Measurements from ENCODE around the gene DCDC2B. TPM values are rescaled to one million over a fixed set of nuclear protein-coding genes. Genes with fewer than 3 reads are reported as not detected.

DCDC2B gene
- total and polyA plus RNA-seq, 2 of the 13 experiments (the other 11 are each of a cell fraction or from before 2014, with no cell fraction given), result not detected

DNA sequence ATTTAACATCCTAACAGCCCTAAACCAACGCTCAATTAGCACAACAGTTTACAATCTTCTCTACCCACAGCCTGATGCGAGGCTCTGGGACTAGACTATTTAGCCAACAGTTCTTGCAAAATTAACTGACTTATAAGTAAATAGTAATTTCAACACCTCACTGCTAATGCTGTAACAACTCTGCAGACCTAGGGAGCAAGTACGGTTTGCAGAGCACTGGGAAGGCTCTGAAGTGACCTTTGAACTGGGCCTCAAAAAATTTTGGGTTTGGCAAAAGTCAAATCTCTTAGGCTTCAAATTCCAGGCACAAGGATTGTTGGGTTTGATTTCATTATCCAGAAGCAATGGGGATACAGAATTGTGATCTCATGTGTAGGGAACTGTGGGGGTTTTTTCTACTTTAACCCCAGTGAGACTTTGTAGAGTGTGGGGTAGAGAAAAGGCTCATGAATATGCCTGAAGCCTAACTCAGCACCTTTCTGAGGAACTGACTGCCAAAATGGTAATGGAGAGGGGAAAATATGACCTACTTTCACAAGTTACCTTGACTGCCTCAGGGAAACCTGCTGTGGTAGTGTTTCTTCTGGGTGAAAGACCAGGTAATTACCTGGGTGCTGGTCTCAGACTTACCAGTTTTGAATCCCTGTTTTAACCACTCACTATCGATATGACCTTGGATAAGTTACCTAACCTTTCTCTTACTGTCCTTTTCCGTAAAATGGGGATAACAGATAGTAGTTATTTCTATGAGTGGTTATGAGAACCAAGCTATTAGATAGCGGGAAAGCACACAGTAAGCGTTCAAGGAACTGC, 30.3 kb upstream of the DCDC2B start (continued):
- TF ChIP-seq, protein P1, sequence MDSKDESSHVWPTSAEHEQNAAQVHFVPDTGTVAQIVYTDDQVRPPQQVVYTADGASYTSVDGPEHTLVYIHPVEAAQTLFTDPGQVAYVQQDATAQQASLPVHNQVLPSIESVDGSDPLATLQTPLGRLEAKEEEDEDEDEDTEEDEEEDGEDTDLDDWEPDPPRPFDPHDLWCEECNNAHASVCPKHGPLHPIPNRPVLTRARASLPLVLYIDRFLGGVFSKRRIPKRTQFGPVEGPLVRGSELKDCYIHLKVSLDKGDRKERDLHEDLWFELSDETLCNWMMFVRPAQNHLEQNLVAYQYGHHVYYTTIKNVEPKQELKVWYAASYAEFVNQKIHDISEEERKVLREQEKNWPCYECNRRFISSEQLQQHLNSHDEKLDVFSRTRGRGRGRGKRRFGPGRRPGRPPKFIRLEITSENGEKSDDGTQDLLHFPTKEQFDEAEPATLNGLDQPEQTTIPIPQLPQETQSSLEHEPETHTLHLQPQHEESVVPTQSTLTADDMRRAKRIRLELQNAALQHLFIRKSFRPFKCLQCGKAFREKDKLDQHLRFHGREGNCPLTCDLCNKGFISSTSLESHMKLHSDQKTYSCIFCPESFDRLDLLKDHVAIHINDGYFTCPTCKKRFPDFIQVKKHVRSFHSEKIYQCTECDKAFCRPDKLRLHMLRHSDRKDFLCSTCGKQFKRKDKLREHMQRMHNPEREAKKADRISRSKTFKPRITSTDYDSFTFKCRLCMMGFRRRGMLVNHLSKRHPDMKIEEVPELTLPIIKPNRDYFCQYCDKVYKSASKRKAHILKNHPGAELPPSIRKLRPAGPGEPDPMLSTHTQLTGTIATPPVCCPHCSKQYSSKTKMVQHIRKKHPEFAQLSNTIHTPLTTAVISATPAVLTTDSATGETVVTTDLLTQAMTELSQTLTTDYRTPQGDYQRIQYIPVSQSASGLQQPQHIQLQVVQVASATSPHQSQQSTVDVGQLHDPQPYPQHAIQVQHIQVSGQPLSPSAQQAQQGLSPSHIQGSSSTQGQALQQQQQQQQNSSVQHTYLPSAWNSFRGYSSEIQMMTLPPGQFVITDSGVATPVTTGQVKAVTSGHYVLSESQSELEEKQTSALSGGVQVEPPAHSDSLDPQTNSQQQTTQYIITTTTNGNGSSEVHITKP (CRISPR knock-in tag; IDR thresholded peaks at IDR 0.05; ENCODE audit: low read depth), result no peak
- TF ChIP-seq CBX1 (IDR thresholded peaks at IDR 0.05; ENCODE audit: low read depth) (no peak), RFX1 (IDR thresholded peaks at IDR 0.05) (no peak), YY1 (IDR thresholded peaks at IDR 0.05; ENCODE audit: insufficient read depth, insufficient replicate concordance, low read depth, low read length) (no peak), ZNF12 (CRISPR knock-in tag; IDR thresholded peaks at IDR 0.05) (peak; percentile 37; the same call in 1 of the 2 replicates), ZFP62 (CRISPR knock-in tag; IDR thresholded peaks at IDR 0.05) (no peak), NR3C1 (CRISPR knock-in tag; IDR thresholded peaks at IDR 0.05) (no peak), RBM22 (optimal IDR thresholded peaks at IDR 0.05; ENCODE audit: low read length) (peak; percentile 53), ZNF224 (CRISPR knock-in tag; IDR thresholded peaks at IDR 0.05) (no peak), ZBTB37 (CRISPR knock-in tag; IDR thresholded peaks at IDR 0.05) (peak; percentile 15; the same call in 1 of the 2 replicates), RBFOX2 (IDR thresholded peaks at IDR 0.05; ENCODE audit: low read depth, low read length) (no peak), FOXJ3 (CRISPR knock-in tag; IDR thresholded peaks at IDR 0.05; ENCODE audit: borderline replicate concordance) (peak; percentile 31; the same call in 1 of the 2 replicates), ZNF230 (CRISPR knock-in tag; IDR thresholded peaks at IDR 0.05) (no peak), MYPOP (CRISPR knock-in tag; IDR thresholded peaks at IDR 0.05) (no peak; the same call in 1 of the 2 replicates), ZBTB42 (CRISPR knock-in tag; IDR thresholded peaks at IDR 0.05) (no peak), ZIK1 (CRISPR knock-in tag; IDR thresholded peaks at IDR 0.05; ENCODE audit: borderline replicate concordance, low read depth) (no peak), THAP11 (CRISPR knock-in tag; IDR thresholded peaks at IDR 0.05) (peak; percentile 70)
- TF ChIP-seq, protein P2, sequence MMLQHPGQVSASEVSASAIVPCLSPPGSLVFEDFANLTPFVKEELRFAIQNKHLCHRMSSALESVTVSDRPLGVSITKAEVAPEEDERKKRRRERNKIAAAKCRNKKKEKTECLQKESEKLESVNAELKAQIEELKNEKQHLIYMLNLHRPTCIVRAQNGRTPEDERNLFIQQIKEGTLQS (CRISPR knock-in tag; IDR thresholded peaks at IDR 0.05), result no peak
- TF ChIP-seq, protein P3, sequence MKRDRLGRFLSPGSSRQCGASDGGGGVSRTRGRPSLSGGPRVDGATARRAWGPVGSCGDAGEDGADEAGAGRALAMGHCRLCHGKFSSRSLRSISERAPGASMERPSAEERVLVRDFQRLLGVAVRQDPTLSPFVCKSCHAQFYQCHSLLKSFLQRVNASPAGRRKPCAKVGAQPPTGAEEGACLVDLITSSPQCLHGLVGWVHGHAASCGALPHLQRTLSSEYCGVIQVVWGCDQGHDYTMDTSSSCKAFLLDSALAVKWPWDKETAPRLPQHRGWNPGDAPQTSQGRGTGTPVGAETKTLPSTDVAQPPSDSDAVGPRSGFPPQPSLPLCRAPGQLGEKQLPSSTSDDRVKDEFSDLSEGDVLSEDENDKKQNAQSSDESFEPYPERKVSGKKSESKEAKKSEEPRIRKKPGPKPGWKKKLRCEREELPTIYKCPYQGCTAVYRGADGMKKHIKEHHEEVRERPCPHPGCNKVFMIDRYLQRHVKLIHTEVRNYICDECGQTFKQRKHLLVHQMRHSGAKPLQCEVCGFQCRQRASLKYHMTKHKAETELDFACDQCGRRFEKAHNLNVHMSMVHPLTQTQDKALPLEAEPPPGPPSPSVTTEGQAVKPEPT (CRISPR knock-in tag; IDR thresholded peaks at IDR 0.05; ENCODE audit: low read depth), result no peak
- TF ChIP-seq, protein P4, sequence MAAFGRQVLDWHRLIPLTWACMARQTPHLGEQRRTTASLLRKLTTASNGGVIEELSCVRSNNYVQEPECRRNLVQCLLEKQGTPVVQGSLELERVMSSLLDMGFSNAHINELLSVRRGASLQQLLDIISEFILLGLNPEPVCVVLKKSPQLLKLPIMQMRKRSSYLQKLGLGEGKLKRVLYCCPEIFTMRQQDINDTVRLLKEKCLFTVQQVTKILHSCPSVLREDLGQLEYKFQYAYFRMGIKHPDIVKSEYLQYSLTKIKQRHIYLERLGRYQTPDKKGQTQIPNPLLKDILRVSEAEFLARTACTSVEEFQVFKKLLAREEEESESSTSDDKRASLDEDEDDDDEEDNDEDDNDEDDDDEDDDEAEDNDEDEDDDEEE (CRISPR knock-in tag; IDR thresholded peaks at IDR 0.05), result no peak
